GM18907 (cell line): ENCODE measurements around the gene AFAP1.

ENCODE experiments used
- ATAC-seq: cut with Tn5 transposase; IDR thresholded peaks from one replicate; pipeline ENCODE4 v1.9.1; 2021; ENCODE audit warnings: mild to moderate bottlenecking, moderate library complexity; ENCODE audit not compliant: unreplicated experiment

Gene AFAP1

DNA sequence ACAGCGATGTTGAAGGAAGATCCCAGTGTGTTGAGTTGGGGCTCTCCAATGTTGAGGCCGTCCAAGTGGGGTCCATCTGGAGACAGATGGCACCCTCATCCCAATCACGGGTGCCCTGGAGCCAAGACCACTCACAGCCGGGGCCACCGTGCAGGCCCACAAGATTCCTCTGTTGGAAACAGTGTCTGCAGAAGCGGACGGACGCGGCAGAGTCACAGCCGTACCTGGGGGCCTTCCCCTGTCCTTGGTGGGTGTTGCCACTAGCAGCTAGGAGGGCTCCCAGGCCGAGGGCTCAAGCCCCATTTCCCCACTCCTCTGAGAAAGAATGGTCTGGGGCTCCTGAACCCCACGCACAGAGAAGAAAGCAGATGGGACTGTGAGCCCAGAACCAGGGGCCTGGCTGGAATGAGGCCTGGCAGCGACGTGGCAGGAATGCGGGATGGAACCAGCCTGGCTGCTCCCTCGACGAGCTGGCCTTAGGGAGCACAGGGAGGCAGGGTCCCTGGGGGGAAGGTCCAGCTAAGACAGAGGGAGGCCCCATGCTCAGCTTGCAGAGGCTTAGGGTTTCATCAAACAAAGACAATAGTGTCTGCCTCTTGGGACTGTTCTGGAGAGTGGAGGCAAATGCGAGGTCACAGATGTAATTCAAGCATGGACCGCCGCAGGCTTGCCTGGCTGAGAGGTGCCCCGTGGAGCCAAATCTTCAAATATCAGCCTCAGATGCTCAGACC is 228.9 kb downstream of the AFAP1 start:
- ATAC-seq, result no peak

DNA sequence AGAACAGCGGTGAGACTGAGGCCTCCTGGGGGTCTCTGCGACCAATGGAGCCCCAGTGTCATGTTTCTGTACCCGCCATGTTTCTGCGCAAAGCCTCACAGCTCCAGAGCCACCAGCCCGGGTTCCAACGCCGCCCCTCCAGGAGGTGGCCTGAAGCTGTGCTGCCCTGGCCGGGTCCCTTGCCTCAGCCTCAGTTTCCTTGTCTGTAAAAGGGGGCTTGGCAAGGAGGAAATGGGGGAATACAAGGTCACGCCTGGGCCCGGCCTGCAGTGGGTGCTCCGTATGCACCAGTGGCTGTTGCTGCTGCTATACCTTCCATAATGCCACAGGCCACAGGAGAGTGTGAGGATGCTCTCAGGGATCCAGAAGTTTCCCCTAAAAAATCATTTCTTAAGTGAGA is 229.5 kb downstream of the AFAP1 start:
- ATAC-seq, result no peak

DNA sequence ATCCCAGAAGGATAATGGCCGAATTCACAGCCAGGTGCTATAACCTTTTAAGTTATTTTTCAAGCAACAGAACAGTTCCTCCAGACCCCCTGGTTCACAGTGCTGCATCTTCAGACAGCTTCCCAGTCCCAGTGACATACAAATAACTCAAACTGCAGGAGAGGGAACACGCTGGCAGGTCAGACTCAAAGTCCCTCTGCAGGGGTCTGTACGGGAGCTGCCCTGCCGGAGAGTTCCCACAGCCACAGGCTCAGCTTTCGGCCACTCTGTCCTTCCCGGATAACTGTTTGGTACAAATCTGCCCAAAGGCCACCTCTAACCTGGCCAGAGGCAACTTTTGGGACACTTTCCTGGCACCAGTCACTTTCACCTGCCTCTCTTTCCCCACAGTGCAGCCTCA is 230.2 kb downstream of the AFAP1 start:
- no peak for ATAC-seq

DNA sequence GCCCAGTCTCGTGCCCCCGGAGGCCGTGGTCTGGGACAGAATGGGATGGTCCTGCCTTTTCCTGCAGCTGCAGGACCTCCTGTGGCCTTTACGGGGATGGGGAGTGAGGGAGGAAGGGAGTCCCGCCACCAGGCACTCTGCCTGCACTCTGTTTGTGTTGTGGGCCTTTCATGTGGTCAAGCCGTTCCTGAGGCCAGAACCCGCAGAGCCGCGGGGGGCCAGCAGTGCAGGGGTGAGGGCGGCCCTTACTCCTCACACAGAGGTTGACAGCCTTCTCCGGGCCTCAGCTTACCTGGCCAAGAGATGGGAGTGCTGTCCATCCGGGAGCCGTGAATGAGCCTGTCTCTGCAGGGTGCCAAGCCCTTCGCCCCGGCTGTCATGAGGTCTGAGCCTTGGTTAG is 230.7 kb downstream of the AFAP1 start:
- ATAC-seq, result no peak
